Epidermal melanocyte (primary cell): ENCODE data around the gene AKAP8.
"Not testable (repeated sequence)": the region's sequence is repeated elsewhere in the genome, so short reads cannot be mapped to it uniquely, and the experiment has no call there.

Source experiments
- DNase-seq: peaks from one replicate; pipeline ENCODE4 v3.0.0; 2011; ENCODE audit warnings: low spot score; ENCODE audit not compliant: insufficient read length

AKAP8 gene

GRCh38 chr19:15335992-15336391 is 43.6 kb downstream of the AKAP8 start:
- not testable (repeated sequence) for DNase-seq

- peak; percentile 82 for DNase-seq
Observed at GRCh38 chr19:15332311-15332996, 47.1 kb downstream of the AKAP8 start, which contains the start of gene BRD4. TSS of gene BRD4 (minus strand) at chr19:15332539. CDS start at chr19:15273099, 59,440 bp downstream.

DNA sequence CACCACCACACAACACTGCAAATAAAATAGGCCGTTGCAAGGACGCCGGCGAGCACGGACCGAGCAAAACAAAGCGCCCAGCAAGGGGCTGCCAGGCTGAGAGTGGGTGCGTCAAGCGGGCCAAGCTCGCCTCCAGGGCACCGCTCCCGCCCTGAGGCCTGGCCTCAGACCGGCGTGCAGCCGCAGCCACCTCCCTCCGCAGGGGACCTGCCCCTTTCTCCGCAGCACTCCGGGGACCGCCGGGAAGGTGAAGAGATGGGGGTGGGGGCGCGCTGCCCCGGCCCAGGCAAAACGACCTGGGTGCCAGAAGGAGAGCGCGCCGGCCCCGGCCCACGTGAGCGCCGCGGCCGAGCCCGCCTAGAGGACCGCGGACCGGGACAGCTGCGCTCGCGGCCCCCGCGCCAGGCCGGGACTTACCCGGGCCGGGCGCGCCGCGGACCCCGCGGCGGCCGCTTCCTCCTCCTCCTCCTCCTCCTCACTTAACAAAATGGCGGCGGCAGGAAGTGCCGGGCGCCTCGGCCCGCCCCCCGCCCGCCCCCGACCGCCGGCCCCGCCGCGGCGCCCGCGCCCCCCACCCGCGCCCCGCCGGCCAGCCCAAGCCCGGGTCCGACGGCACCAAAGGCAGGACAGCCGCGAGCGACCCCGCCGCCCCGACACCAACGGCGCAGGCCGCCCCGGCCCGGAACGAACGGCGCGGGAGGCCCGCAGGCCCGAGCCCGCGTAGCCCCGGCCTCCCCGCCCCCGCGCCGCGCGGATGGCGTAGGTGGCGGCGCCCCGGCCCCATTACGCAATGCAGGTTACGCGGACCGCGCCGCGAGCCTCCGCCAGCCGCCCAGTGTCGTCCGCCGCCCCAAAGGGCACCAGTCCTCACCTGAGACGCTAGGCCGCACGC is 47.9 kb downstream of the AKAP8 start:
- DNase-seq = no peak

GRCh38 chr19:15330801-15331418 is 48.7 kb downstream of the AKAP8 start:
- DNase-seq = no peak

- DNase-seq = no peak
Observed at GRCh38 chr19:15328312-15328711, 51.3 kb downstream of the AKAP8 start.

DNA sequence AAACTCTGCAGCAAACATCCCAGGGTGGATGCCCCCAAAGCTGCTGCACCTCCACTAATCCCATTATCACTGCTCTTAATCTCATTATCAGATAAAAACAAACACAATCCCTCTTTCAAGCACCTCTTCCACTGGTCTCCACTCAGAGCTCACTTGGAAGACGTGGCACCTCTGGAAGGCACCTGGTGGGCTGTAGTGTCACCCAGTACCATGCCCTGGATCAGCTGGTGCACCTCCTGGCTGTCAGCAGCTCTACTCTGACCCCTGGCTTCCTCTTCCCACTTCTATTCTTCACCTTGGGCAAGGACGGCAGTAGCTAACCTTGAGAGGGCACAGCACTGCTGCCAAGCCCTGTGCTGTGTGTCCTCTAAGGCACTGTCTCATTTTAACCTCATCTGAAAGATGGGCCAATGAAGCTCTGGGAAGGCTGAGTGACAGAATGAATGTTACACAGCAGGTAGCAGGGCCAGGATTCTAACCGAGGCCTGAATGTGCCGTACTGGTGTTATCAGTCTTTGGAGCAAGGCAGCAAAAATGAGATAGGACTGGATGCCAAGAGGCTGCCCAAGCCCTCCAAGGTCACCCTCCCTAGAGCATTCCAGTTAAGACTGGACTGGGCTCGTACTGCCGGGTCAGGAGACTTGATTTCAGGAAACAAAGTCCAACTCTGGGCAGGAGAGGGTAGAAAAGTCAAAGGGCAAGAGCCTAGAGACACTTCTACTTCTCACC is 54.6 kb downstream of the AKAP8 start:
- peak; percentile 7 for DNase-seq

GRCh38 chr19:15323496-15324235 is 55.9 kb downstream of the AKAP8 start:
- peak; percentile 12 for DNase-seq

DNA sequence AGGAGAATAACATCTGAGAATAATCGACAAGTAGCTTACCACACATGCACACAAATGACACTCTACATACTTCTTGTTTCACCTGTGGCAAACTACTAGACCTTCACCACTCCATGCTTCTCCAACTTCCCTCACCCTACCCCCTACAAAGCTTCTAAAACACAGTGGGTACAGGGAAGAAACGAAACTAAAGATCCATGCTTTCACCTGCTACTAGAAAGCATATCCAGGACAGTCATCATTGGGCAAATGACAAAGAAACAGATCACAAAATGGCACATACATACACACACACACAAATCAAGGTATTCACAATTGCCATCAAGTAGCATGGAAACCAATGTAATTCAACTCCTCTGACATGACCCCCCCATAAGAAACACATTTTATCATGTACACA is 57.8 kb downstream of the AKAP8 start:
- peak; percentile 2 for DNase-seq

DNA sequence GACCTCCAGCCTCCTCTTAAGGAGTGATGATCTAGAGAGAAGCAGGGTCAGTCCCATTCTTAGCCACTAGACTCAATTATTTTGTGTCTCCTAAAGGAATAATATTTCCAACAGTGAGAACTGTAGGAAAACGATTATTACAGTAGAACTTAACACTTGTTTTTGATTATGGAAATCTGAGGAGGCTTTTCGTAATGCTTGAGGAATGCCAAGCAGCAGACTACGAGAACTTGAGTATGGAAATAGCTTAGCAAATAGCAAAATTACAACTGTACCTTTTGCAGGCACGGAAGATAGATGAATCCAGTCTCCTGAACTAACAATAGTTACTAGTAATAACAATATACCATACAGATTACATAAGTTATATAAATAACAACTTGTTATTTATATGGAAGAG is 59.5 kb downstream of the AKAP8 start:
- DNase-seq = peak; percentile 17

- no peak for DNase-seq
Observed at GRCh38 chr19:15318241-15318691, 61.3 kb downstream of the AKAP8 start.

DNA sequence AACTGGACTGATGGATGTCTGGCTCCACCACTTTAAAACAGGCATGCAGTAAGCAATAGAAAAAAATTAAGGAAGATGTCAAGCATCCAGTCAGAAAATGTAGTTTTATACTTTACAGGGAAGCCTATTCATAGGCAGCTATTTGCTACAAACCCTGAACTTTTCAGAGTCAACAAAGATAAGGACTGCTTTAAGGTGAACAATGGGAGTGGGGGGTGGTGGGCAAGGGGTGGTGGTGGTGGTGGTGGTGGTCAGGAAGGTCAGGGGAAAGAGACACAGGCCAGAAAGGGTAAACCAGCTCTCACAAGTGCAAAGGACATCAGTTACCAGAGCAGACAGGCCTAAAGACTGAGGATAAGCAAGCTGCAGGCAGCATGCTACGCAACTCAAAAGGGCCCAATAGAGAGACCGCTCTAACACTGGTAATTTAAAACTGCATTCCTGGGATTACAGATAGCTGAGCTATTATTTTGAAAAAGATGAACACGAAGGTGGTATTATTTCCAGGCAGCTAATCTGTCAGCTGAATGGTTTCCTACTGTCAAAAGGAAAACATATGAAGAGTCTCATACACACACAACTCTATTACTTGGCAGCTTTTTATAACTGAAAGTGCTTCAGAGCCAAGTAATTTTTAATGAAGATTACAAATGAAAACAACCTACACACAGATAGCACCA is 62.1 kb downstream of the AKAP8 start:
- no peak for DNase-seq

DNA sequence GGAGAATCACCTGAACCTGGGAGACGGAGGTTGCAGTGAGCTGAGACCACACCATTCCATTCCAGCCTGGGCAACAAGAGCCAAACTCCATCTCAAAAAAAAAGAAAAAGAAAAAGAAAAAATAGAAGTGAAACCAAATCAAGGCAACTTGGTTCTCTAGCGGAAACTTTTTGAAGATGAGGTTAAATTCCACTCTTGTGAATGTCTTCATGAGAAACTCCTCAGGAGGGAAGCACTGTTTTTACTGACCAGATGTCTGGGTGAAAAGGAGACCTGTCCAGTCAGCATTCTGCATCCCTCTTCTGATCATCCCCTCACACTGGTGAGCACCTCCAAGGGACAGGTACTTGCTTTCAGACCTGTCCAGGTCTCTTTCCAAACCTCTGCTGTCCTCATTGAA is 63.1 kb downstream of the AKAP8 start:
- DNase-seq = no peak

DNA sequence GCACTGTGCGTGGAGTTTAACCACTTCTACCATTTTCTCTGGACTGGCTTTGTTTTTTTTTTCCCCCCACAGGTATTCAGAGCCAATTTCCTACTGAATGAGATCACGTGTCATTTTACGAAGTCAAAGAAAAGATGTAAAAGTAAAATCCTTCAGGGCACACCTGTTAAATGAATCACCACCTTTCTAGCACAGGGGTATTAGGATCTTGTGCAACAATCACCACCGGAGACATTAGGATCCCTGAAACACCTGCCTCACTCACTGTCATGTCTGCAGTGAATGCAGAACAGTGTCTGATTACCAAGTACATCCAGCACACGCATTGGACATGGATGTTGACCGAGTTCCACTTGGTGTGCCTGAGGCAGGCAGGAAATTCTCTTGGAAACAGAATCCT is 64.5 kb downstream of the AKAP8 start:
- no peak for DNase-seq

- no peak for DNase-seq
Observed at GRCh38 chr19:15313649-15314279, 65.8 kb downstream of the AKAP8 start.

DNA sequence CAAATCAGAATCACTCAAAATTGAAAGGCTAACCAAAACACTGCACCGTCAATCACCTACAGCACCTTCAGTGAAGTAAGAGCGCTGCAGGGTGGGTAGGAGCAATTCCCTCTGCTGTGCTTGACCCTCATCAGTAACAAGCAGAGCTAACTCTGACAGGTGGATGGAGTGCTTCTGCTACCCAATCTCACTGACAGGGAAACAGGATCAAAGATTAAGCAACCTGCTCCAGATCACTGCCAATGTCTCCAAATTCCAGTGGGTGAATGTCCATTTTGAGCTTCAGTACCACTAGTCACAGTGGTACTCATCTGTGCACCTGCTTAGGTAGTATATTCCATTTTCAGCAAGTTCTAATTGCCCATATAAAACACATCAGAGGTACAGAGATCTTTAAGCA is 72.4 kb downstream of the AKAP8 start:
- no peak for DNase-seq

DNA sequence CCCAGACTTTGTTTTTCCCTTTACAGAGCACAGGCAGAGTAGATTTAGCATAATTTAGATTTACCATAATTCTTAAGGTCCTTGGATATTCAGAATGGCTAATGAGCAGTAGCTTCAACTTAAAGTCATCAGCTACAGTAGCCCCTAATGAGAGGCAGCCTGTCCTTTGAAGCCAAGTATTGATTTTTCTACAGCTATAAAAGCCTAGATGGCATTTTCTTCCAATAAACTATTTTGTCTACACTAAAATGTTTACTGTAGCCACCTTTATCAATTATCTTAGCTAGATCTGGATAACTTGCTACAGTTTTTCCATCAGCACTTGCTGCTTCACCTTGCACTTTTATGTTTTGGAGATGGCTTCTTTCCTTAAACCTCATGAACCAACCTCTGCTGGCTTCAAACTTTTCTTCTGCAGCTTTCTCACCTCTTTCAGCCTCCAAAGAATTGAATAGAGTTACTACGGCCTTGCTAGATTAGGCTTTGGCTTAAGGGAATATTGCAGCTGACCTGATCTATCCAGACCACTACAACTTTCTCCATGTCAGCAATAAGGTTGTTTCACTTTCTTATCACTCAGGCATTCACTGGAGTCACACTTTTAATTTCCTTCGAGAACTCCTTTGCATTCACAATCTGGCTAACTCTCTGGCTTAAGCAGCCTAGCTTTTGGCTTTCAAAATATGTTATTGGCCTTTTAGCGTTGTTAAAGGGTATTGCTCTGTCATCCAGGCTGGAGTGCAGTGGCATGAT is 73.8 kb downstream of the AKAP8 start:
- DNase-seq = no peak

GRCh38 chr19:15304140-15304705 is 75.4 kb downstream of the AKAP8 start:
- no peak for DNase-seq
